Body of pancreas (tissue), 4 donors: ENCODE data around the gene SLC18A2.

Experiments
- CTCF ChIP-seq, 7 experiments: fragments of 450-650 bp in 4 of 7; fragments of 200-600 bp in 3 of 7; sonication (generic) in 3 of 7; IDR thresholded peaks; one replicate each; pipeline ENCODE4 v1.5.1; 2016 to 2019; ENCODE audit warnings: antibody characterized with exemption in 7 of 7
- POLR2A ChIP-seq, 3 donors: fragments of 450-650 bp; IDR thresholded peaks; one replicate each; pipeline ENCODE4 v1.6.1; 2016; ENCODE audit warnings: antibody characterized with exemption in 3 of 3, mild to moderate bottlenecking in 2 of 3

GRCh38 chr10:117277675-117278074 lies 36.8 kb downstream of the SLC18A2 start:
- no peak for TF ChIP-seq CTCF (IDR thresholded peaks at IDR 0.05)
- no peak for TF ChIP-seq POLR2A (IDR thresholded peaks at IDR 0.05)
